K562 (cell line): ENCODE data around the gene TXNDC15. TPM values are rescaled to one million over a fixed set of nuclear protein-coding genes. Genes with fewer than 3 reads are reported as not detected.

Source experiments
- CHCHD3 ChIP-seq: fragments of 250-450 bp; sonication (Bioruptor Pico); IDR thresholded peaks from 2 replicates; pipeline ENCODE4 v2.1.2; 2022; ENCODE audit warnings: mild to moderate bottlenecking
- CREB5 ChIP-seq: fragments of 250-450 bp; sonication (Bioruptor Pico); IDR thresholded peaks from 2 replicates; pipeline ENCODE4 v1.5.0; 2020; ENCODE audit warnings: mild to moderate bottlenecking
- ELF1 ChIP-seq: fragments of 200-800 bp; sonication (Bioruptor generic); IDR thresholded peaks from 2 replicates; pipeline ENCODE4 v1.6.1; 2016; ENCODE audit warnings: missing genetic modification characterization, missing compliant biosample characterization
- GABPB2 ChIP-seq: fragments of 250-450 bp; sonication (Bioruptor Pico); conservative IDR thresholded peaks from 2 replicates; pipeline ENCODE4 v1.5.1; 2021; ENCODE audit warnings: mild to moderate bottlenecking
- HOMEZ ChIP-seq: fragments of 250-450 bp; sonication (Bioruptor Pico); IDR thresholded peaks from 2 replicates; pipeline ENCODE4 v1.4.0; 2020; ENCODE audit warnings: mild to moderate bottlenecking, moderate library complexity
- MEIS2 ChIP-seq: fragments of 450-650 bp; IDR thresholded peaks from 2 replicates; pipeline ENCODE4 v1.6.1; 2014; ENCODE audit warnings: mild to moderate bottlenecking; ENCODE audit not compliant: partially characterized antibody
- POLR2A ChIP-seq: fragments of 450-650 bp; conservative IDR thresholded peaks from 2 replicates; pipeline ENCODE4 v1.6.1; 2016
- SMAD3 ChIP-seq: fragments of 450-650 bp; formaldehyde crosslinking; conservative IDR thresholded peaks from 2 replicates; pipeline ENCODE4 v1.4.0; 2020; ENCODE audit warnings: mild to moderate bottlenecking
- SRSF3 ChIP-seq: fragments of 200-400 bp; formaldehyde crosslinking; IDR thresholded peaks from 2 replicates; pipeline ENCODE4 v1.6.1; 2016; ENCODE audit warnings: mild to moderate bottlenecking, low read length, moderate library complexity; ENCODE audit not compliant: insufficient read depth
- SUPT5H ChIP-seq: fragments of 450-650 bp; IDR thresholded peaks from 2 replicates; pipeline ENCODE4 v1.6.1; 2016
- ZBTB1 ChIP-seq: sonication (generic); formaldehyde crosslinking; IDR thresholded peaks from 2 replicates; pipeline ENCODE4 v1.8.1; 2023; ENCODE audit warnings: missing genetic modification reagents, low read depth, mild to moderate bottlenecking, borderline replicate concordance
- ZBTB49 ChIP-seq: sonication (generic); formaldehyde crosslinking; IDR thresholded peaks from 2 replicates; pipeline ENCODE4 v1.8.0; 2022; ENCODE audit warnings: missing genetic modification reagents, mild to moderate bottlenecking, borderline replicate concordance
- ZFP1 ChIP-seq: fragments of 450-650 bp; formaldehyde crosslinking; IDR thresholded peaks from 2 replicates; pipeline ENCODE4 v1.4.0; 2020; ENCODE audit warnings: mild to moderate bottlenecking, mixed read lengths
- ZNF239 ChIP-seq: fragments of 250-450 bp; sonication (Bioruptor Pico); IDR thresholded peaks from 2 replicates; pipeline ENCODE4 v1.4.0; 2020; ENCODE audit warnings: mild to moderate bottlenecking
- ZNF644 ChIP-seq: fragments of 200-800 bp; sonication (Bioruptor generic); IDR thresholded peaks from 2 replicates; pipeline ENCODE4 v1.6.1; 2016; ENCODE audit warnings: low read depth, missing genetic modification characterization, missing compliant biosample characterization
- ZNF717 ChIP-seq: fragments of 250-450 bp; sonication (Bioruptor Pico); IDR thresholded peaks from 2 replicates; pipeline ENCODE4 v1.5.0; 2021
- polyA plus RNA-seq, 8 experiments: library from polyadenylated mRNA; depleted of rRNA in 4 of 8; stranded (reverse) in 5 of 8; unstranded in 3 of 8; fragments of >200 nt; fragmentation: Nextera tagmentation in 2 of 8; fragmentation: Illumina TruSeq in 1 of 8; extraction: Ambion mirVana in 2 of 8; extraction: Trizol in 1 of 8; gene quantifications; 2 replicates each; pipeline versions ENCODE4 v1.2.1 to v1.2.3, GENCODE V29; 2011 to 2014; ENCODE audit warnings: inconsistent platforms in 1 of 8, missing spikeins in 1 of 8
- total RNA-seq, 7 experiments: library from RNA; depleted of rRNA in 6 of 7; stranded (reverse); fragments of >200 nt in 6 of 7; fragmentation: Illumina TruSeq in 2 of 7; extraction: Trizol in 2 of 7; gene quantifications; 2 replicates each; pipeline versions ENCODE4 v1.2.1 to v1.2.3, GENCODE V29; 2011 to 2021; ENCODE audit warnings: low replicate concordance in 1 of 7
- TF ChIP-seq, protein P1 (sequence below): fragments of 450-650 bp; formaldehyde crosslinking; IDR thresholded peaks from 2 replicates; pipeline ENCODE4 v1.4.0; 2022; ENCODE audit warnings: missing genetic modification characterization
- TF ChIP-seq, protein P2 (sequence below): IDR thresholded peaks from 2 replicates; pipeline ENCODE4 v1.6.1; 2014; ENCODE audit warnings: antibody characterized with exemption
- TF ChIP-seq, protein P3 (sequence below): fragments of 250-450 bp; sonication (Bioruptor Pico); IDR thresholded peaks from 2 replicates; pipeline ENCODE4 v1.8.0; 2022; ENCODE audit warnings: inconsistent platforms

TXNDC15 gene
- total and polyA plus RNA-seq, 9 of the 15 experiments (the other 6 are each of a cell fraction or from before 2014, with no cell fraction given): 3.0 to 15.4 (median 12.3) TPM

DNA sequence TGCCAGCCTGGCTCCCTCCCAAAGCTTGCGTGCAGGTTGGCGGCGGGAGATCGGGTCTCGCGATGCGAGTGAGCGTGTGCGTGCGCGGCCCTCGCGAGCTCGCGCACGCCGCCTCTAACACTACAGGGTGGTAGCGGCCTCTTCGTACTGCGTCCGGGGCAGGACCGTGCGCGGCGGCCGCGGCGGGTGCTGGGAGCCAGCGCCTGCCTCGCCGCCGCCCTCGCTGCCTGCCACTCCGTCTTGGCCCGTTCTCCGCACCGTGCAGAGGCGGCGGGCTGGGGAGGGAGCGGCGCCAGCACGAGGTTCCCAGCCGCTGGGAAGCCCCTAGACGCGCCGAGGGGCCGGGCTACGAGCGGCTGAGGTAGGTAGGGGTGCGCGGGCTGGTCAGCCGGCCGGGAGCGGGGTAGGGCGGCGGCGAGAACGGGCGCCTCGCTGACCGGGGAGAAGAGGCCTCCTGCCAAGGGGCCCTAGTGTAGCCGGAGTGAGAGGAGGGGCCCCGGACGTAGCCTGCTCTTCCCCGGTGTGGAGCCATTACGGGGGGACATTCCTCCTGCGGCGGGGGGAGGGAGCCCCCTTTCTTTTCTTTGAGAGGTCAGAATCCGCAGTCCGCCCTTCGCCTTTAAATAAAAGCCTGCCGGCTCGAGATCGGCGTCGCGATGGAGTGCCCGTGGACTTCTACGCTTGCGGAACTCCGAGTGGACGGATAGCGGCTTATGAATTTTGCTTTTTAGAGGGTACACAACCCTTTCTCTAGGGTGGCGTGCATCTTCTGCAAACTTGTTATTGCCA lies 28.1 kb upstream of the TXNDC15 start, which contains the start of gene C5orf24 (continued):
- TF ChIP-seq ZBTB1: 0 out of 2 replicates have a peak, but pooled peaks have one; percentile 20
- TF ChIP-seq CHCHD3 (CRISPR knock-in tag): no peak
- TF ChIP-seq POLR2A: peak; percentile 95
- no peak for TF ChIP-seq HOMEZ (CRISPR knock-in tag)
- TF ChIP-seq CREB5 (CRISPR knock-in tag): no peak
- TF ChIP-seq ELF1 (tag): no peak
- 0 out of 2 replicates have a peak, but pooled peaks have one; percentile 78 for TF ChIP-seq SRSF3
- no peak for TF ChIP-seq ZBTB49 (CRISPR knock-in tag)
- peak; percentile 86 for TF ChIP-seq MEIS2
- TF ChIP-seq, protein P1, sequence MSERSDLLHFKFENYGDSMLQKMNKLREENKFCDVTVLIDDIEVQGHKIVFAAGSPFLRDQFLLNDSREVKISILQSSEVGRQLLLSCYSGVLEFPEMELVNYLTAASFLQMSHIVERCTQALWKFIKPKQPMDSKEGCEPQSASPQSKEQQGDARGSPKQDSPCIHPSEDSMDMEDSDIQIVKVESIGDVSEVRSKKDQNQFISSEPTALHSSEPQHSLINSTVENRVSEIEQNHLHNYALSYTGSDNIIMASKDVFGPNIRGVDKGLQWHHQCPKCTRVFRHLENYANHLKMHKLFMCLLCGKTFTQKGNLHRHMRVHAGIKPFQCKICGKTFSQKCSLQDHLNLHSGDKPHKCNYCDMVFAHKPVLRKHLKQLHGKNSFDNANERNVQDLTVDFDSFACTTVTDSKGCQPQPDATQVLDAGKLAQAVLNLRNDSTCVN (CRISPR knock-in tag): no peak
- no peak for TF ChIP-seq GABPB2 (CRISPR knock-in tag)
- TF ChIP-seq ZNF717 (CRISPR knock-in tag): no peak
- no peak for TF ChIP-seq ZNF239
- TF ChIP-seq SUPT5H: peak; percentile 84
- no peak for TF ChIP-seq SMAD3 (CRISPR knock-in tag)
- TF ChIP-seq ZNF644 (tag): peak; percentile 85
- TF ChIP-seq, protein P2, sequence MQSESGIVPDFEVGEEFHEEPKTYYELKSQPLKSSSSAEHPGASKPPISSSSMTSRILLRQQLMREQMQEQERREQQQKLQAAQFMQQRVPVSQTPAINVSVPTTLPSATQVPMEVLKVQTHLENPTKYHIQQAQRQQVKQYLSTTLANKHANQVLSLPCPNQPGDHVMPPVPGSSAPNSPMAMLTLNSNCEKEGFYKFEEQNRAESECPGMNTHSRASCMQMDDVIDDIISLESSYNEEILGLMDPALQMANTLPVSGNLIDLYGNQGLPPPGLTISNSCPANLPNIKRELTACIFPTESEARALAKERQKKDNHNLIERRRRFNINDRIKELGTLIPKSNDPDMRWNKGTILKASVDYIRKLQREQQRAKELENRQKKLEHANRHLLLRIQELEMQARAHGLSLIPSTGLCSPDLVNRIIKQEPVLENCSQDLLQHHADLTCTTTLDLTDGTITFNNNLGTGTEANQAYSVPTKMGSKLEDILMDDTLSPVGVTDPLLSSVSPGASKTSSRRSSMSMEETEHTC: 0 out of 2 replicates have a peak, but pooled peaks have one; percentile 9
- TF ChIP-seq, protein P3, sequence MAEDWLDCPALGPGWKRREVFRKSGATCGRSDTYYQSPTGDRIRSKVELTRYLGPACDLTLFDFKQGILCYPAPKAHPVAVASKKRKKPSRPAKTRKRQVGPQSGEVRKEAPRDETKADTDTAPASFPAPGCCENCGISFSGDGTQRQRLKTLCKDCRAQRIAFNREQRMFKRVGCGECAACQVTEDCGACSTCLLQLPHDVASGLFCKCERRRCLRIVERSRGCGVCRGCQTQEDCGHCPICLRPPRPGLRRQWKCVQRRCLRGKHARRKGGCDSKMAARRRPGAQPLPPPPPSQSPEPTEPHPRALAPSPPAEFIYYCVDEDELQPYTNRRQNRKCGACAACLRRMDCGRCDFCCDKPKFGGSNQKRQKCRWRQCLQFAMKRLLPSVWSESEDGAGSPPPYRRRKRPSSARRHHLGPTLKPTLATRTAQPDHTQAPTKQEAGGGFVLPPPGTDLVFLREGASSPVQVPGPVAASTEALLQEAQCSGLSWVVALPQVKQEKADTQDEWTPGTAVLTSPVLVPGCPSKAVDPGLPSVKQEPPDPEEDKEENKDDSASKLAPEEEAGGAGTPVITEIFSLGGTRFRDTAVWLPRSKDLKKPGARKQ (CRISPR knock-in tag): no peak
- TF ChIP-seq ZFP1: no peak
